Measurements from ENCODE around the gene CYSRT1.

CYSRT1 gene

GRCh38 chr9:137266162-137266527, 41.2 kb downstream of the CYSRT1 start:
- no peak overlapping the region for H3K27ac ChIP-seq (ENCODE audit: low read depth in 2 of 2, low read length in 2 of 2)

GRCh38 chr9:137266585-137267453, 41.8 kb downstream of the CYSRT1 start:
- Histone ChIP-seq H3K9me3 (ENCODE audit: control insufficient read depth in 2 of 2, low read length in 2 of 2) (no peaks in the 10 kb centered on the region), H3K36me3 (ENCODE audit: control insufficient read depth in 2 of 2, insufficient read depth in 2 of 2, low read length in 2 of 2) (peaks cover 17 to 38% of the 10 kb centered on the region in 2 donors)

More at GRCh38 chr9:137266162-137266527, 41.2 kb downstream of the CYSRT1 start:
- H3K36me3 ChIP-seq (ENCODE audit: control insufficient read depth in 2 of 2, insufficient read depth in 2 of 2, low read length in 2 of 2) = peaks cover 17 to 38% of the 10 kb centered on the region in 2 donors
- no peaks in the 10 kb centered on the region for H3K27me3 ChIP-seq (ENCODE audit: control insufficient read depth in 2 of 2, insufficient read depth in 2 of 2, low read length in 2 of 2)
- no peak overlapping the region for H3K9ac ChIP-seq (ENCODE audit: low read depth in 1 of 2, low read length in 2 of 2)
- no peak overlapping the region for H3K4me3 ChIP-seq (ENCODE audit: low read length in 2 of 2)
- H3K4me1 ChIP-seq (ENCODE audit: control insufficient read depth in 2 of 2, insufficient read depth in 2 of 2, low read length in 2 of 2) = peaks cover 15 to 21% of the 10 kb centered on the region in 2 donors
- no peaks in the 10 kb centered on the region for H3K9me3 ChIP-seq (ENCODE audit: control insufficient read depth in 2 of 2, low read length in 2 of 2)

DNA sequence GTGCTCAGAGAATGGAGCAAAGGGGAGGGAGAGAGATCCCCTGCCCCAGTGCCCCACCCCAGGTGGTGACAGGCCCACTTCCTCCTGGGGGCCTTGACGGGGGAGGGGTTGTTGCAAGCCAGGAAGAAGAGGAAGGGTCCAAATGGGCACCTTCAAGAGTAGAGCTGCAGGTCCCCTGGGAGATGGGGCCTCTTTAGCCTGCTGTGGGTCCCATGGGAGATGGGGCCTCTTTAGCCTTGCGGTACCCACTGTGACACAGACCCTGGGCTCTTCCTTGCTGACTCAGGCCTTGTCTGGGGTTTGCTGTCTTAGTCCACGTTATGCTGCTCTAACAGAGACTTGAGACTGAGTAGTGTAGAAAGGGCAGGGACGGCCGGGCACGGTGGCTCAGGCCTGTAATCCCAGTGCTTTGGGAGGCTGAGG, 43.0 kb downstream of the CYSRT1 start:
- H3K27ac ChIP-seq (ENCODE audit: low read depth in 2 of 2, low read length in 2 of 2) = peak overlapping the region in 1 of 2 donors; percentile 4
- H3K4me1 ChIP-seq (ENCODE audit: control insufficient read depth in 2 of 2, insufficient read depth in 2 of 2, low read length in 2 of 2) = peaks cover 15 to 21% of the 10 kb centered on the region in 2 donors
- no peak overlapping the region for H3K9ac ChIP-seq (ENCODE audit: low read depth in 1 of 2, low read length in 2 of 2)
- H3K36me3 ChIP-seq (ENCODE audit: control insufficient read depth in 2 of 2, insufficient read depth in 2 of 2, low read length in 2 of 2) = peaks cover 20 to 38% of the 10 kb centered on the region in 2 donors
- no peaks in the 10 kb centered on the region for H3K27me3 ChIP-seq (ENCODE audit: control insufficient read depth in 2 of 2, insufficient read depth in 2 of 2, low read length in 2 of 2)
- H3K9me3 ChIP-seq (ENCODE audit: control insufficient read depth in 2 of 2, low read length in 2 of 2) = no peaks in the 10 kb centered on the region
- H3K4me3 ChIP-seq (ENCODE audit: low read length in 2 of 2) = no peak overlapping the region

More at GRCh38 chr9:137266585-137267453, 41.8 kb downstream of the CYSRT1 start:
- Histone ChIP-seq H3K4me1 (ENCODE audit: control insufficient read depth in 2 of 2, insufficient read depth in 2 of 2, low read length in 2 of 2) (peaks cover 15 to 21% of the 10 kb centered on the region in 2 donors), H3K9ac (ENCODE audit: low read depth in 1 of 2, low read length in 2 of 2) (no peak overlapping the region), H3K27ac (ENCODE audit: low read depth in 2 of 2, low read length in 2 of 2) (no peak overlapping the region), H3K4me3 (ENCODE audit: low read length in 2 of 2) (no peak overlapping the region), H3K27me3 (ENCODE audit: control insufficient read depth in 2 of 2, insufficient read depth in 2 of 2, low read length in 2 of 2) (no peaks in the 10 kb centered on the region)

- H3K27ac ChIP-seq (ENCODE audit: low read depth in 2 of 2, low read length in 2 of 2) = peak overlapping the region; percentile 67 to 81
- H3K9me3 ChIP-seq (ENCODE audit: control insufficient read depth in 2 of 2, low read length in 2 of 2) = no peaks in the 10 kb centered on the region
- H3K36me3 ChIP-seq (ENCODE audit: control insufficient read depth in 2 of 2, insufficient read depth in 2 of 2, low read length in 2 of 2) = peaks cover 24 to 37% of the 10 kb centered on the region in 2 donors
- peak overlapping the region; percentile 50 to 60 for H3K9ac ChIP-seq (ENCODE audit: low read depth in 1 of 2, low read length in 2 of 2)
- H3K4me1 ChIP-seq (ENCODE audit: control insufficient read depth in 2 of 2, insufficient read depth in 2 of 2, low read length in 2 of 2) = peaks cover 15 to 21% of the 10 kb centered on the region in 2 donors
- H3K27me3 ChIP-seq (ENCODE audit: control insufficient read depth in 2 of 2, insufficient read depth in 2 of 2, low read length in 2 of 2) = no peaks in the 10 kb centered on the region
- H3K4me3 ChIP-seq (ENCODE audit: low read length in 2 of 2) = peak overlapping the region; percentile 49 to 55
These were observed 43.7 kb downstream of the CYSRT1 start for GRCh38 chr9:137268538-137269201.

- Histone ChIP-seq H3K4me1 (ENCODE audit: control insufficient read depth in 2 of 2, insufficient read depth in 2 of 2, low read length in 2 of 2) (peaks cover 15 to 27% of the 10 kb centered on the region in 2 donors), H3K27me3 (ENCODE audit: control insufficient read depth in 2 of 2, insufficient read depth in 2 of 2, low read length in 2 of 2) (no peaks in the 10 kb centered on the region), H3K9ac (ENCODE audit: low read depth in 1 of 2, low read length in 2 of 2) (peak overlapping the region; percentile 50 to 60), H3K36me3 (ENCODE audit: control insufficient read depth in 2 of 2, insufficient read depth in 2 of 2, low read length in 2 of 2) (peaks cover 18 to 30% of the 10 kb centered on the region in 2 donors), H3K4me3 (ENCODE audit: low read length in 2 of 2) (peak overlapping the region; percentile 49 to 55), H3K9me3 (ENCODE audit: control insufficient read depth in 2 of 2, low read length in 2 of 2) (no peaks in the 10 kb centered on the region), H3K27ac (ENCODE audit: low read depth in 2 of 2, low read length in 2 of 2) (peak overlapping the region; percentile 76 to 81)
These were observed 44.3 kb downstream of the CYSRT1 start for GRCh38 chr9:137269231-137269772.

- no peaks in the 10 kb centered on the region for H3K9me3 ChIP-seq (ENCODE audit: control insufficient read depth in 2 of 2, low read length in 2 of 2)
- H3K4me3 ChIP-seq (ENCODE audit: low read length in 2 of 2) = no peak overlapping the region
- H3K27me3 ChIP-seq (ENCODE audit: control insufficient read depth in 2 of 2, insufficient read depth in 2 of 2, low read length in 2 of 2) = no peaks in the 10 kb centered on the region
- no peak overlapping the region for H3K27ac ChIP-seq (ENCODE audit: low read depth in 2 of 2, low read length in 2 of 2)
- peaks cover 11 to 21% of the 10 kb centered on the region in 2 donors for H3K36me3 ChIP-seq (ENCODE audit: control insufficient read depth in 2 of 2, insufficient read depth in 2 of 2, low read length in 2 of 2)
- no peak overlapping the region for H3K9ac ChIP-seq (ENCODE audit: low read depth in 1 of 2, low read length in 2 of 2)
- peaks cover 17 to 40% of the 10 kb centered on the region in 2 donors for H3K4me1 ChIP-seq (ENCODE audit: control insufficient read depth in 2 of 2, insufficient read depth in 2 of 2, low read length in 2 of 2)
These were observed 46.1 kb downstream of the CYSRT1 start for GRCh38 chr9:137270929-137271695.

- Histone ChIP-seq H3K36me3 (ENCODE audit: control insufficient read depth in 2 of 2, insufficient read depth in 2 of 2, low read length in 2 of 2) (peaks cover 9 to 16% of the 10 kb centered on the region in 2 donors), H3K9ac (ENCODE audit: low read depth in 1 of 2, low read length in 2 of 2) (no peak overlapping the region), H3K4me1 (ENCODE audit: control insufficient read depth in 2 of 2, insufficient read depth in 2 of 2, low read length in 2 of 2) (peaks cover 23 to 44% of the 10 kb centered on the region in 2 donors), H3K9me3 (ENCODE audit: control insufficient read depth in 2 of 2, low read length in 2 of 2) (no peaks in the 10 kb centered on the region), H3K27ac (ENCODE audit: low read depth in 2 of 2, low read length in 2 of 2) (no peak overlapping the region), H3K27me3 (ENCODE audit: control insufficient read depth in 2 of 2, insufficient read depth in 2 of 2, low read length in 2 of 2) (no peaks in the 10 kb centered on the region), H3K4me3 (ENCODE audit: low read length in 2 of 2) (no peak overlapping the region)
These were observed 46.7 kb downstream of the CYSRT1 start for GRCh38 chr9:137271696-137272076.

DNA sequence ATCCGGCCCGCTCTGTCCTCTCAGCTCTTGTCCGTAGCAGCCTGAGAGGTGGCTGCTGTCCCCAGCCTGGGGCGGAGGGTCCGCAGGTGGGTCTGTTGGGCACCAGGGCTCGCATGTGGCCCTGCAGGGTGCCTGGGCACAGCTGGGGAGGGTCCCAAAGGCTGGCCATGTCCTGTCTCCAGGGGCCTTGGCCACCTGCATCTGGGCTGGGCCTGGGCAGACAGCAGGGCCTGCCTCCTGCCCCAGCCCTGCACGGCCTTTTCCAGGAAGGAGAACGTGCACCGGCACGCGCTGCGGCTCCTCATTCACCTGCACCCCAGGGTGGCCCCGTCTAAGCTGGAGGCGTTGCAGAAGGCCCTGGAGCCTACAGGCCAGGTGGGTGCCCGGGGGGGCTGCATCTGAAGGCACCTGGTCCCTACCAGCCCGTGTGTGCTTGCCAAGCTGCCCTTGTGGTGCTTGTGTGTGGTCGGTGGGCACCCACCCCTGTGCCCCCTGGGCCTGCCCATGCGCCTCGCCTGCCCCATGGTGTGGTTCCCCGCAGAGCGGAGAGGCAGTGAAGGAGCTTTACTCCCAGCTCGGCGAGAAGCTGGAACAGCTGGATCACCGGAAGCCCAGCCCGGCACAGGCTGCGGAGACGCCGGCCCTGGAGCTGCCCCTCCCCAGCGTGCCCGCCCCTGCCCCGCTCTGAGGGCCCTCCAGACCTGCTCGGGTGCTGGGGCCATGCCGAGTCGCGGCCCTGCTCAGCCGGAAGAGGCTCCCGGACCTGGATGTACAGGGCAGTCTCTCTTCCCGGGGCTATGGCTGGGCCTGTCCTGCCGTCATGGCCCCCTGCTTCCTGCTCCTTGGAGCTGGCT, 47.5 kb downstream of the CYSRT1 start:
- Histone ChIP-seq H3K4me1 (ENCODE audit: control insufficient read depth in 2 of 2, insufficient read depth in 2 of 2, low read length in 2 of 2) (peaks cover 31 to 52% of the 10 kb centered on the region in 2 donors), H3K4me3 (ENCODE audit: low read length in 2 of 2) (no peak overlapping the region), H3K9ac (ENCODE audit: low read depth in 1 of 2, low read length in 2 of 2) (no peak overlapping the region), H3K27me3 (ENCODE audit: control insufficient read depth in 2 of 2, insufficient read depth in 2 of 2, low read length in 2 of 2) (no peaks in the 10 kb centered on the region), H3K27ac (ENCODE audit: low read depth in 2 of 2, low read length in 2 of 2) (no peak overlapping the region), H3K9me3 (ENCODE audit: control insufficient read depth in 2 of 2, low read length in 2 of 2) (no peaks in the 10 kb centered on the region), H3K36me3 (ENCODE audit: control insufficient read depth in 2 of 2, insufficient read depth in 2 of 2, low read length in 2 of 2) (peaks cover 6 to 16% of the 10 kb centered on the region in 2 donors)

- H3K36me3 ChIP-seq (ENCODE audit: control insufficient read depth in 2 of 2, insufficient read depth in 2 of 2, low read length in 2 of 2) = peaks cover 6 to 12% of the 10 kb centered on the region in 2 donors
- H3K4me1 ChIP-seq (ENCODE audit: control insufficient read depth in 2 of 2, insufficient read depth in 2 of 2, low read length in 2 of 2) = peaks cover 31 to 51% of the 10 kb centered on the region in 2 donors
- no peaks in the 10 kb centered on the region for H3K27me3 ChIP-seq (ENCODE audit: control insufficient read depth in 2 of 2, insufficient read depth in 2 of 2, low read length in 2 of 2)
- H3K27ac ChIP-seq (ENCODE audit: low read depth in 2 of 2, low read length in 2 of 2) = no peak overlapping the region
- no peaks in the 10 kb centered on the region for H3K9me3 ChIP-seq (ENCODE audit: control insufficient read depth in 2 of 2, low read length in 2 of 2)
- no peak overlapping the region for H3K4me3 ChIP-seq (ENCODE audit: low read length in 2 of 2)
- no peak overlapping the region for H3K9ac ChIP-seq (ENCODE audit: low read depth in 1 of 2, low read length in 2 of 2)
These were observed 48.1 kb downstream of the CYSRT1 start for GRCh38 chr9:137273095-137273490.

Data from mucosa of rectum (tissue), 2 donors.